AG09319 (cell line): ENCODE data around the gene COPA.

Experiments used
- DNase-seq: peaks from one replicate; pipeline ENCODE4 v3.0.0-alpha.2; 2010; ENCODE audit warnings: low read depth; ENCODE audit errors: extremely low read depth
- TF ChIP-seq, protein P1 (sequence below): IDR thresholded peaks from 2 replicates; pipeline ENCODE4 v1.5.1; 2011; ENCODE audit warnings: low read depth, mild to moderate bottlenecking, inconsistent platforms, low read length, moderate library complexity

Gene COPA

GRCh38 chr1:160322831-160323230, 20.2 kb downstream of the COPA start:
- TF ChIP-seq, protein P1, sequence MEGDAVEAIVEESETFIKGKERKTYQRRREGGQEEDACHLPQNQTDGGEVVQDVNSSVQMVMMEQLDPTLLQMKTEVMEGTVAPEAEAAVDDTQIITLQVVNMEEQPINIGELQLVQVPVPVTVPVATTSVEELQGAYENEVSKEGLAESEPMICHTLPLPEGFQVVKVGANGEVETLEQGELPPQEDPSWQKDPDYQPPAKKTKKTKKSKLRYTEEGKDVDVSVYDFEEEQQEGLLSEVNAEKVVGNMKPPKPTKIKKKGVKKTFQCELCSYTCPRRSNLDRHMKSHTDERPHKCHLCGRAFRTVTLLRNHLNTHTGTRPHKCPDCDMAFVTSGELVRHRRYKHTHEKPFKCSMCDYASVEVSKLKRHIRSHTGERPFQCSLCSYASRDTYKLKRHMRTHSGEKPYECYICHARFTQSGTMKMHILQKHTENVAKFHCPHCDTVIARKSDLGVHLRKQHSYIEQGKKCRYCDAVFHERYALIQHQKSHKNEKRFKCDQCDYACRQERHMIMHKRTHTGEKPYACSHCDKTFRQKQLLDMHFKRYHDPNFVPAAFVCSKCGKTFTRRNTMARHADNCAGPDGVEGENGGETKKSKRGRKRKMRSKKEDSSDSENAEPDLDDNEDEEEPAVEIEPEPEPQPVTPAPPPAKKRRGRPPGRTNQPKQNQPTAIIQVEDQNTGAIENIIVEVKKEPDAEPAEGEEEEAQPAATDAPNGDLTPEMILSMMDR = no peak
- DNase-seq = no peak

GRCh38 chr1:160315359-160315758, 27.7 kb downstream of the COPA start:
- DNase-seq = no peak
- TF ChIP-seq, protein P1 = no peak

DNA sequence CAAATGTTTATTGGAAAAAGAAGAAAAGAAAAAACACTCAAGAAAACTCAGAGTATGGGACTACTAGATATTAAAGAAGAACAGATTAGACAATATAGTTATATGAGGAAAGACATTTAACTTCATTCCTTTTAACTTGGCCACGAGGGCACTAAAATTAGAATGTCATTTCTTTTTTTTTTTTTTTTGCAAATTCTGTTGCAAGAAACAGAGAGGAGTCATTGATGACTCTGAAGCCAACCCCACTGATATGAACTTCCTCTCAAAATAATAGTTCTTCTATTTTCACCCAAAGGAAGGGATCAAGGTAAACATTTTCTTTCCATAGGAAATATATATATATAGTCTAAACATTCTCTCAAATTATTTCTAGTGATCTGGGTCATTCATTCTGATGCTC, 33.5 kb downstream of the COPA start:
- DNase-seq = no peak
- TF ChIP-seq, protein P1 = no peak

DNA sequence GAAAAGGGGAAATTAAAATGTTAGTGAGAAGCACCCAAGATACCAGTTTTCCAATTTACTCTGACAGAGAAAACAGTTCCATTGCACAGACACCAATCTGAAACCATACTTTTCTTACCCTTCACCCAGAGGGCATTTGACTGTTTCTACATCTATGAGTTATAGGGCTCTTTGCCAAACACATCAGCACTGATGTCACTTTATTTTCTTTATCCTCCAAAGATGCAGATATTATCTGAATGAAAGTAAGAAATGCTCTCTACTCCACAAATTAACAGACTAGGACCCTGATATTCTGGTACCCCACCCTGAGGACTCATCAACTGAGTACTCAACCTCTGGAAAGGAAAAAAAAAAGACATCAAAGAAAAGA, 33.9 kb downstream of the COPA start:
- TF ChIP-seq, protein P1 = no peak
- DNase-seq = no peak

DNA sequence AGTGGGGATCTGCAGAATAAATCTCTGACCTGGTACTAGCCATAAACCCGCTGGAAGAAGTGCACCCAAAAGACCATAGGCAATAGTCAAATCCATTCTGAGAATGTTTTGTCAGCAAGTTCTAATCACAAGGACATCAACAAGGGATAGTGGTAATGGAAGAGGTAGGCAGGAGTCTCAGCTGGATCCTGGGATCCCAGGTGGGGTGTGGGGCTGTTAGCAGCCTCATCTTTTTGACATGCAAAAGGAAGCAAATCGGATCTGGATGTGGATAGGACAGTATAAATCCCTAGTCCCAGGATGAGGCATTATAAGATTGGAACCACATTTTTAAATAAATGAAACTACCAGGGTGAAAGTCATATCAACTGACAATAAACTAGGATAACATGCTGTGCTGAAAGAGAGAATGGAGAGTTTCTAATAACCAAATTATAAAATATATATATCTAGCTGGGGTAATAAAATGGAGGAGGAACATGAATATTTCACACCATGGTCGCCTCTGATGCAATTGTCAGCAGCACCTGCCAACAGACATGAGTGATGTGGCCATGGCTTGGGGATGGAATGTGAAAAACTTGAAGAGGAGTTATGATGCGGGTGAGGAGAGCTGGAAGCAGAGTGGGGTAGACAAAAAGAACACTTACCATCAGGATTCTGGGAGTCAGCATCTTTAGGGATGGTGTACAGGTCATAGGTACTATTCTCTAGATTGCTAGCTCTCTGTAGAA, 34.4 kb downstream of the COPA start:
- no peak for DNase-seq
- TF ChIP-seq, protein P1 = no peak

DNA sequence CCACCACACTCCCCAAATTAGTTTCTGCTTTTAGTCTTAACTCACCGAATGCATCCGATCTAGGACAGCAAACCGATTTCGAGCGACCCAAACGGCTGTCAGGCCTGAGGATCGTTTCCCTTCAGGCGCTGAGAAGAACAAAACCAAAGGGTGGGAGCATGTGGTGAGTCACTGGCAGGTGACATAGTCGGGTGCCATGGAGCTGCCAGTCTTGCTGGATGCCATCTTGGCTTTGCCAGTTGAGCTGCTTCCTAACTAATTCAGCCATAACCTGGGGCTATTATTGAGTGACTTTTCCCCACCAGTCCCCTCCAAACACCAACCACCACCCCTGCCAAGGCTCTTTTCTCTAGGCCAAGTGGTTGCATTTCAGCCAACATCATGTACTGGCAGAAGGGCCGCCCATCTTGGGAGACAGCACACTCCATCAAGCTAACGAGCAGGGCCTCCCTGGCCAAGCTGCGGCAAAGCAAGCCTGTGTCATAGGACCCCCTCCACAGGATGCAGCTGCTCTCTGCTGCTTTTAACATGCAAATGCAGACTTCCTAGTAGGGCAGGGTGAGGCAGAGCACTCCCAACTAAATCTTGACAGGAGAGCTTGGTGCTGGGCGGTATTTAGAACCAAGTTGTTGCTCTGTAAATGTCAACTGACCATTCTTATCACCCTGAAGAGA, 35.8 kb downstream of the COPA start:
- DNase-seq = no peak

DNA sequence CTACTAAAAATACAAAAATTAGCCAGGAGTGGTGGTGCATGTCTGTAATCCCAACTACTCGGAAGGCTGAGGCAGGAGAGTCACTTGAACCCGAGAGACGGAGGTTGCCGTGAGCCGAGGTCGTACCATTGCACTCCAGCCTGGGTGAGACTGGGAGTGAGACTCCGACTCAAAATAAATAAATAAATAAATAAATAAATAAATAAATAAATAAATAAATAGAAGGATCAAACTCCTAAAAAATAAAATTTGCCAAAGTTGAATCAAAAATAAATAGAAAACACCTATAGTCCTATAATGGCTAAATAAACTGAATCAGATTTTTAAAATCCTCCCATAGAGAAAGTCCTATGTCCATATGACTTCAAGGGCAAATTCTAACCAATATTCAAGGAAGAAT, 42.9 kb downstream of the COPA start:
- TF ChIP-seq, protein P1 = no peak
- DNase-seq = no peak

More for the DNA sequence above, 35.8 kb downstream of the COPA start:
- TF ChIP-seq, protein P1 = no peak
